ENCODE data around the gene KLHL34.

DNA sequence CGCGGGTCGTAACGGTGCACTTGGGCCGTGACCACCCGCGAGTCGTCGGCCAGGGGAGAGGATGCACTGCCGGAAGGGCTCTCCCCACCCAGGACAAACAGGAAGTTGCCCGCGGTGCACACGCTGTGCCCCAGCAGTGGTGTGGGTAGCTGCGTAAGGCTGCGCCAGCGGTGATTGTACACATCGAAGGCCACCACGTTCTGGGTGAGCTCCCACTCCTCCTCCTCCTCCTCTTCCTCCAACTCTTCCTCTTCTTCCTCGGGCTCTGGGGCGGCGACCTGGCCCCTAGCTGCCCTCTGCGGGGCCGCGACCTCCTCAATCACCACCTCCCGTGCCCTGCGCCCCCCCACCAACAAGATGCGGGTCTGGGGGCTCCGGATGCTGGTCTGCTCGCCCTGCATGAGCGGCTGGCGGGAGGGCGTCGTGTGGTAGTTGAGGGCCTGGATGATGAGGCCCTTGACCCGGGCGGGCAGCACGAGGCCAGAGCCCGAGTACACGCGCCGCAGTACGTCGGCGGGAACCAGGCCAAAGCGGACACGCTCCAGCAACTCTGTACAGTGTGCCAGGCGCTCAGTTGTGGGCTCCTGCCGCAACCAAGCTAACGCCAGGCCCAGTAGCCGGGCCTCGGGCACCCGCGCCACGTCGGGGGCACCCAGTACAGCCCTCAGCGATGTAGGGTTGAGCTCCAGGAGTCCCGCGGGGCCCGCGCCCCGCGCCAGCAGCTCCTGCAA is 1.4 kb downstream of the KLHL34 start:
- TF ChIP-seq CTCF (IDR thresholded peaks at IDR 0.05), result no peak
- no peak for TF ChIP-seq POLR2A (IDR thresholded peaks at IDR 0.05)
- no peak for TF ChIP-seq EP300 (IDR thresholded peaks at IDR 0.05)
